GM12874 (cell line): Measurements from ENCODE around the gene TRAF1.

Source experiments
- TF ChIP-seq, protein P1 (sequence below): IDR thresholded peaks from 2 replicates; pipeline ENCODE4 v1.5.1; 2011; ENCODE audit warnings: low read depth, mild to moderate bottlenecking, control low read depth, low read length, moderate library complexity; ENCODE audit not compliant: insufficient read depth

TRAF1 gene

GRCh38 chr9:120925535-120926396, 830 bp downstream of the TRAF1 start:
- TF ChIP-seq, protein P1, sequence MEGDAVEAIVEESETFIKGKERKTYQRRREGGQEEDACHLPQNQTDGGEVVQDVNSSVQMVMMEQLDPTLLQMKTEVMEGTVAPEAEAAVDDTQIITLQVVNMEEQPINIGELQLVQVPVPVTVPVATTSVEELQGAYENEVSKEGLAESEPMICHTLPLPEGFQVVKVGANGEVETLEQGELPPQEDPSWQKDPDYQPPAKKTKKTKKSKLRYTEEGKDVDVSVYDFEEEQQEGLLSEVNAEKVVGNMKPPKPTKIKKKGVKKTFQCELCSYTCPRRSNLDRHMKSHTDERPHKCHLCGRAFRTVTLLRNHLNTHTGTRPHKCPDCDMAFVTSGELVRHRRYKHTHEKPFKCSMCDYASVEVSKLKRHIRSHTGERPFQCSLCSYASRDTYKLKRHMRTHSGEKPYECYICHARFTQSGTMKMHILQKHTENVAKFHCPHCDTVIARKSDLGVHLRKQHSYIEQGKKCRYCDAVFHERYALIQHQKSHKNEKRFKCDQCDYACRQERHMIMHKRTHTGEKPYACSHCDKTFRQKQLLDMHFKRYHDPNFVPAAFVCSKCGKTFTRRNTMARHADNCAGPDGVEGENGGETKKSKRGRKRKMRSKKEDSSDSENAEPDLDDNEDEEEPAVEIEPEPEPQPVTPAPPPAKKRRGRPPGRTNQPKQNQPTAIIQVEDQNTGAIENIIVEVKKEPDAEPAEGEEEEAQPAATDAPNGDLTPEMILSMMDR: no peak

- TF ChIP-seq, protein P1: no peak
Observed at GRCh38 chr9:120924698-120925534, 1.7 kb downstream of the TRAF1 start.

- TF ChIP-seq, protein P1: no peak
Observed at GRCh38 chr9:120923620-120924328, 2.8 kb downstream of the TRAF1 start.

- TF ChIP-seq, protein P1: no peak
Observed at GRCh38 chr9:120922404-120923195, 4.0 kb downstream of the TRAF1 start.

DNA sequence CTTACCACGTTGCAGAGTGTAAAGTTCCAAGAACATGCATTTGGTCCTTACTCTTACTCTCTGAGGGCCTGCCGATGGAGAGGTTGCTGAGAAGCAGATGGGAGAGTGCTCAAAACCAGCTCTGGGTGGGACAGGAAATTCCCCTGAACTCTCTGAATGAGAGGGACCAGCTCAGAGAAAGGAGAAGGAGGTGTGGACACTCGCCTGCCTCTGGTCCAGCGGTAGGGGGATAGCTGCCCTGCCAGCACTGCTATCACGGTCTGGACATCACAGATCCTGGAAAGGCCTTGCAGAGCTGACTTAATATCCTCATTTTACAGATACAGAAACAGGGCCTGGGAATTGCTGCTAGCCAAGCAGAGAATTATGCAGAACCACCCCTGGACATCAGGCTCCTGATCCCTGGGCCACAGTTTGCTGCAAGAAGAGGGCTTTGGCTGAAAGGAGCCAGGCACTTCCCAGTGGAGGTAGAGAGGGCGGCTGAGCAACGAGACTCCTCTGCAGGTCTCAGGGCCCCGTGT, 4.9 kb downstream of the TRAF1 start:
- TF ChIP-seq, protein P1: no peak

GRCh38 chr9:120920806-120921178, 5.8 kb downstream of the TRAF1 start:
- TF ChIP-seq, protein P1: no peak
